ENCODE measurements around the gene LIMK2. TPM values are rescaled to one million over a fixed set of nuclear protein-coding genes. Genes with fewer than 3 reads are reported as not detected.
A peak's percentile ranks its signal among the peaks of the same experiment; 100 is the strongest.

The LIMK2 gene
- total RNA-seq, 3 donors from 2014 or later = 6.9 to 146 (median 135) TPM

- intact Hi-C loops (cut with DNase I; ENCODE audit: low total_unique reads) = loop anchor here (10.0 kb wide), 1 partner anchor 62 kb away; the partner anchor contains the start of gene LIMK2
- H3K9me3 ChIP-seq = no peaks in the 10 kb centered on the region
- H3K4me3 ChIP-seq = no peak overlapping the region
- DNase-seq (ENCODE audit: low spot score in 2 of 2) = no peak
- TF ChIP-seq, protein P1, sequence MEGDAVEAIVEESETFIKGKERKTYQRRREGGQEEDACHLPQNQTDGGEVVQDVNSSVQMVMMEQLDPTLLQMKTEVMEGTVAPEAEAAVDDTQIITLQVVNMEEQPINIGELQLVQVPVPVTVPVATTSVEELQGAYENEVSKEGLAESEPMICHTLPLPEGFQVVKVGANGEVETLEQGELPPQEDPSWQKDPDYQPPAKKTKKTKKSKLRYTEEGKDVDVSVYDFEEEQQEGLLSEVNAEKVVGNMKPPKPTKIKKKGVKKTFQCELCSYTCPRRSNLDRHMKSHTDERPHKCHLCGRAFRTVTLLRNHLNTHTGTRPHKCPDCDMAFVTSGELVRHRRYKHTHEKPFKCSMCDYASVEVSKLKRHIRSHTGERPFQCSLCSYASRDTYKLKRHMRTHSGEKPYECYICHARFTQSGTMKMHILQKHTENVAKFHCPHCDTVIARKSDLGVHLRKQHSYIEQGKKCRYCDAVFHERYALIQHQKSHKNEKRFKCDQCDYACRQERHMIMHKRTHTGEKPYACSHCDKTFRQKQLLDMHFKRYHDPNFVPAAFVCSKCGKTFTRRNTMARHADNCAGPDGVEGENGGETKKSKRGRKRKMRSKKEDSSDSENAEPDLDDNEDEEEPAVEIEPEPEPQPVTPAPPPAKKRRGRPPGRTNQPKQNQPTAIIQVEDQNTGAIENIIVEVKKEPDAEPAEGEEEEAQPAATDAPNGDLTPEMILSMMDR (IDR thresholded peaks at IDR 0.05) = no peak
- TF ChIP-seq POLR2A (IDR thresholded peaks at IDR 0.05) = no peak
- TF ChIP-seq POLR2AphosphoS5 (IDR thresholded peaks at IDR 0.05) = no peak
- peaks cover 0 to 5% of the 10 kb centered on the region in 2 donors for H3K4me1 ChIP-seq
- H3K36me3 ChIP-seq = peaks cover 3% of the 10 kb centered on the region
- no peaks in the 10 kb centered on the region for H3K27me3 ChIP-seq
- H3K27ac ChIP-seq = no peak overlapping the region
Measured at GRCh38 chr22:31276426-31277167, 64.5 kb downstream of the LIMK2 start.

DNA sequence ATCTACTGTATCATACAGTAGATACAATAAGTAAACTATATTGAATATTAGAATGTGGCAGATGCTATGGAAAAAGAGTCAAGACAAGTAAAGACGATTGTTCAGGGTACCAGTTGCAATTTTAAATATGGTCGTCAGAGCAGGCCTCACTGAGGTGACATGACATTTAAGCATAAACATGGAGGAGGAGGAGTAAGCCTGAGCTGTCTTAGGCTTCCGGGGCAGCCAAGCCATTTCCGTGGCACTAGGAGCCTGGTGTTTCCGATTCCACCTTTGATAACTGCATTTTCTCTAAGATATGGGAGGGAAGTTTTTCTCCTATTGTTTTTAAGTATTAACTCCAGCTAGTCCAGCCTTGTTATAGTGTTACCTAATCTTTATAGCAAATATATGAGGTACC, 65.6 kb downstream of the LIMK2 start:
- H3K27ac ChIP-seq = peak overlapping the region; percentile 46 to 50
- no peak for DNase-seq (ENCODE audit: low spot score in 2 of 2)
- H3K9me3 ChIP-seq = no peaks in the 10 kb centered on the region
- intact Hi-C loops (cut with DNase I; ENCODE audit: low total_unique reads) = loop anchor here (10.0 kb wide), 1 partner anchor 63 kb away; the partner anchor contains the start of gene LIMK2
- H3K4me1 ChIP-seq = peaks cover 0 to 5% of the 10 kb centered on the region in 2 donors
- H3K36me3 ChIP-seq = peaks cover 8% of the 10 kb centered on the region
- TF ChIP-seq POLR2A (IDR thresholded peaks at IDR 0.05) = no peak
- TF ChIP-seq POLR2AphosphoS5 (IDR thresholded peaks at IDR 0.05) = no peak
- H3K4me3 ChIP-seq = no peak overlapping the region
- no peaks in the 10 kb centered on the region for H3K27me3 ChIP-seq

DNA sequence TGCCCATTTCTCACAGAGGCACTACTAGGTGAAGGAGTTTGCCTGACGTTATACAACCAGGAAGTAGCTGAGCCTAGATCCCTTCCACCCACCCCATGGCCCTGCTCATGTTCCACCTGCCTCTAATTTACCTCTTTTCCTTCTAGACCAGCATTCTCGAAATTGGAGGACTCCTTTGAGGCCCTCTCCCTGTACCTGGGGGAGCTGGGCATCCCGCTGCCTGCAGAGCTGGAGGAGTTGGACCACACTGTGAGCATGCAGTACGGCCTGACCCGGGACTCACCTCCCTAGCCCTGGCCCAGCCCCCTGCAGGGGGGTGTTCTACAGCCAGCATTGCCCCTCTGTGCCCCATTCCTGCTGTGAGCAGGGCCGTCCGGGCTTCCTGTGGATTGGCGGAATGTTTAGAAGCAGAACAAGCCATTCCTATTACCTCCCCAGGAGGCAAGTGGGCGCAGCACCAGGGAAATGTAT, 66.1 kb downstream of the LIMK2 start:
- no peak for TF ChIP-seq POLR2A (IDR thresholded peaks at IDR 0.05)
- TF ChIP-seq, protein P1 (IDR thresholded peaks at IDR 0.05) = no peak
- TF ChIP-seq POLR2AphosphoS5 (IDR thresholded peaks at IDR 0.05) = no peak
- H3K9me3 ChIP-seq = no peaks in the 10 kb centered on the region
- no peak for DNase-seq (ENCODE audit: low spot score in 2 of 2)
- H3K27me3 ChIP-seq = no peaks in the 10 kb centered on the region
- intact Hi-C loops (cut with DNase I; ENCODE audit: low total_unique reads) = loop anchor here (10.0 kb wide), 1 partner anchor 63 kb away; the partner anchor contains the start of gene LIMK2
- H3K27ac ChIP-seq = peak overlapping the region; percentile 46 to 50
- H3K36me3 ChIP-seq = peaks cover 8% of the 10 kb centered on the region
- no peak overlapping the region for H3K4me3 ChIP-seq
- H3K4me1 ChIP-seq = peaks cover 0 to 5% of the 10 kb centered on the region in 2 donors

GRCh38 chr22:31278626-31279326, 66.7 kb downstream of the LIMK2 start:
- peaks cover 0 to 4% of the 10 kb centered on the region in 2 donors for H3K4me1 ChIP-seq
- no peak overlapping the region for H3K4me3 ChIP-seq
- H3K9me3 ChIP-seq = no peaks in the 10 kb centered on the region
- DNase-seq (ENCODE audit: low spot score in 2 of 2) = peak in 1 of 2 donors; percentile 19
- peaks cover 8% of the 10 kb centered on the region for H3K36me3 ChIP-seq
- H3K27me3 ChIP-seq = no peaks in the 10 kb centered on the region
- intact Hi-C loops (cut with DNase I; ENCODE audit: low total_unique reads) = loop anchor here (10.0 kb wide), 1 partner anchor 64 kb away; the partner anchor contains the start of gene LIMK2
- TF ChIP-seq POLR2AphosphoS5 (IDR thresholded peaks at IDR 0.05) (no peak), POLR2A (IDR thresholded peaks at IDR 0.05) (no peak)
- TF ChIP-seq, protein P1 (IDR thresholded peaks at IDR 0.05) = no peak
- H3K27ac ChIP-seq = peak overlapping the region; percentile 46 to 50

DNA sequence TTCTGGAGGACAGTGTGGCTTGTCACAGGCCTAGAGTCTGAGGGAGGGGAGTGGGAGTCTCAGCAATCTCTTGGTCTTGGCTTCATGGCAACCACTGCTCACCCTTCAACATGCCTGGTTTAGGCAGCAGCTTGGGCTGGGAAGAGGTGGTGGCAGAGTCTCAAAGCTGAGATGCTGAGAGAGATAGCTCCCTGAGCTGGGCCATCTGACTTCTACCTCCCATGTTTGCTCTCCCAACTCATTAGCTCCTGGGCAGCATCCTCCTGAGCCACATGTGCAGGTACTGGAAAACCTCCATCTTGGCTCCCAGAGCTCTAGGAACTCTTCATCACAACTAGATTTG, 67.2 kb downstream of the LIMK2 start:
- no peak overlapping the region for H3K4me3 ChIP-seq
- TF ChIP-seq POLR2A (IDR thresholded peaks at IDR 0.05) (no peak), POLR2AphosphoS5 (IDR thresholded peaks at IDR 0.05) (no peak)
- TF ChIP-seq, protein P1 (IDR thresholded peaks at IDR 0.05) = no peak
- no peak for DNase-seq (ENCODE audit: low spot score in 2 of 2)
- H3K4me1 ChIP-seq = no peaks in the 10 kb centered on the region
- intact Hi-C loops (cut with DNase I; ENCODE audit: low total_unique reads) = loop anchor here (10.0 kb wide), 1 partner anchor 64 kb away; the partner anchor contains the start of gene LIMK2
- peak overlapping the region; percentile 46 to 50 for H3K27ac ChIP-seq
- H3K9me3 ChIP-seq = no peaks in the 10 kb centered on the region
- H3K36me3 ChIP-seq = peaks cover 8% of the 10 kb centered on the region
- H3K27me3 ChIP-seq = no peaks in the 10 kb centered on the region

All from breast epithelium (tissue), 4 donors.